ENCODE measurements around the gene ATP10B.
"Not testable (repeated sequence)": the region's sequence is repeated elsewhere in the genome, so short reads cannot be mapped to it uniquely, and the experiment has no call there.

ATP10B gene

DNA sequence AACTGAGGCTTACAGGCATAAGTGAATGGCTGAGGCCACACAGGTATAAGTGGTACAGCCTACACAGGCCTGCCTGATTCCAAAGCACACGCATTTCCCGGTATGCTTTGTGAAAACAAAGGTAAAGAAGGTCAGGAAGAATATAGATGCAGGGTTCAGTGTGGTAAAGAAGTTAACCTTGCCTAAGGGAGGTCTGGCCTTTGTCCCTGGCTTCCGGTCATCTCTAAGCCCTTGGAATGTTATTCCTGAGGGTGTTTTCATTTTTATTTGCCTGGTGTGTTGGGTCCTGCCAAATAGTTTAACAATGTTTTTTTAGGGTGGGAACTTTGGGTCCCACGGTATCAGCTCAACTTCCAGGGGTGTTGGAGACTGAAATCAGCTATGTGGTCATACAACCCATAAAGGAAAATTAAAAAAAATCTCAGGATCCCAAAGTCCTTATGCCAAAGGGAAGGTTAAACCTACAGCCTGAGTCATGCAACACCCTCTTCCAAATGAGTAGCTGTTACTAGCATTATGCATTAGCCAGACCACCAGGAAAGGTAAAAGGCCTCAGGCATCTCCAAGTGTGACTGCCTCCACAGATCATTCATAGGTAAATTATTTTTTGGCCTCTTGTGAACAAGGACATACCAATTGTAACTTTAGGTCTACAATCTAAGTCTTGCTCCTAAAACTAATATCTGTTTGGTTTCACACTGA is 124.6 kb downstream of the ATP10B start:
- in situ Hi-C loops (cut with HindIII; ENCODE audit: low sequenced_read_pairs) = no loop called here
- TF ChIP-seq, protein P1, sequence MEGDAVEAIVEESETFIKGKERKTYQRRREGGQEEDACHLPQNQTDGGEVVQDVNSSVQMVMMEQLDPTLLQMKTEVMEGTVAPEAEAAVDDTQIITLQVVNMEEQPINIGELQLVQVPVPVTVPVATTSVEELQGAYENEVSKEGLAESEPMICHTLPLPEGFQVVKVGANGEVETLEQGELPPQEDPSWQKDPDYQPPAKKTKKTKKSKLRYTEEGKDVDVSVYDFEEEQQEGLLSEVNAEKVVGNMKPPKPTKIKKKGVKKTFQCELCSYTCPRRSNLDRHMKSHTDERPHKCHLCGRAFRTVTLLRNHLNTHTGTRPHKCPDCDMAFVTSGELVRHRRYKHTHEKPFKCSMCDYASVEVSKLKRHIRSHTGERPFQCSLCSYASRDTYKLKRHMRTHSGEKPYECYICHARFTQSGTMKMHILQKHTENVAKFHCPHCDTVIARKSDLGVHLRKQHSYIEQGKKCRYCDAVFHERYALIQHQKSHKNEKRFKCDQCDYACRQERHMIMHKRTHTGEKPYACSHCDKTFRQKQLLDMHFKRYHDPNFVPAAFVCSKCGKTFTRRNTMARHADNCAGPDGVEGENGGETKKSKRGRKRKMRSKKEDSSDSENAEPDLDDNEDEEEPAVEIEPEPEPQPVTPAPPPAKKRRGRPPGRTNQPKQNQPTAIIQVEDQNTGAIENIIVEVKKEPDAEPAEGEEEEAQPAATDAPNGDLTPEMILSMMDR (IDR thresholded peaks at IDR 0.05; ENCODE audit: low read depth, low read length) = no peak

DNA sequence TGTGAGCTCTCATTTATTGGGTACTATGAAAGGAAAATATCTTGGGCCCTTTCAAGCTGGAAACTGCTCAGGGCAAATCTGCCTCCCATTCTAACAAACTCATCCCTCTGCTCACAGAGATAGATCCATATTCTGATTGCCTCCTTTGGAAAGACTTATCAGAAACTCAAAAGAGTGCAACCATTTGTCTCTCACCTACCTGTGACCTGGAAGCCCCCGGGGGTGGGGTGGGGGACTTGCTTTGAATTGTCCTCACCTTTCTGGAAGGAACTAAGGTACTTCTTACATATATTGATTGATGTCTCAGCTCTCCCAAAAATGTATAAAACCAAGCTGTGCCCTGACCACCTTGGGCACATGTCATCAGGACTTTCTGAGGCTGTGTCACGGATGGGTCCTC is 125.3 kb downstream of the ATP10B start:
- DNase-seq (ENCODE audit: low read depth, low spot score) = no peak
- in situ Hi-C loops (cut with HindIII; ENCODE audit: low sequenced_read_pairs) = no loop called here
- TF ChIP-seq, protein P1 (IDR thresholded peaks at IDR 0.05; ENCODE audit: low read depth, low read length) = no peak
- H3K4me3 ChIP-seq (ENCODE audit: low read depth, low read length) = no peak overlapping the region

More for the DNA sequence above, 124.6 kb downstream of the ATP10B start:
- no peak overlapping the region for H3K4me3 ChIP-seq (ENCODE audit: low read depth, low read length)
- no peak for DNase-seq (ENCODE audit: low read depth, low spot score)

DNA sequence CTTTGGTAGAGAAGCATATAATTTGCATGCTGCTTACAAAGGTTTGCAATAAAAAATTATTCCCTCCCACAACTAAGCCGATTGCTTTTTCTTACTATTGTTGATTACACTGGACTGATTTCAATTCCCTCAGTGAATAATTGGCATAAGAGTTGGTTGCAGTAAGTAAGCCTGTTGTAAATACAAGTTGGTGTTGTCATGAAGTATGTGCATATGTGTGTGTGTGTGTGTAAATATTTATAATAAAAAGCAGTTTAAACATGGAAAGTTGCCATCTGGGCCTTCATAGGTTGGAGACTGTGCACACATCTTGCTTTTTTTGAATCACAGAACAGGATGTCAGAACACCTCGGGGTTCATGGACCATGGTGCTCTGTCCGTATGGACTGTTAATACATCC is 131.2 kb downstream of the ATP10B start:
- TF ChIP-seq, protein P1 (IDR thresholded peaks at IDR 0.05; ENCODE audit: low read depth, low read length) = no peak
- in situ Hi-C loops (cut with HindIII; ENCODE audit: low sequenced_read_pairs) = no loop called here
- H3K4me3 ChIP-seq (ENCODE audit: low read depth, low read length) = no peak overlapping the region
- no peak for DNase-seq (ENCODE audit: low read depth, low spot score)

DNA sequence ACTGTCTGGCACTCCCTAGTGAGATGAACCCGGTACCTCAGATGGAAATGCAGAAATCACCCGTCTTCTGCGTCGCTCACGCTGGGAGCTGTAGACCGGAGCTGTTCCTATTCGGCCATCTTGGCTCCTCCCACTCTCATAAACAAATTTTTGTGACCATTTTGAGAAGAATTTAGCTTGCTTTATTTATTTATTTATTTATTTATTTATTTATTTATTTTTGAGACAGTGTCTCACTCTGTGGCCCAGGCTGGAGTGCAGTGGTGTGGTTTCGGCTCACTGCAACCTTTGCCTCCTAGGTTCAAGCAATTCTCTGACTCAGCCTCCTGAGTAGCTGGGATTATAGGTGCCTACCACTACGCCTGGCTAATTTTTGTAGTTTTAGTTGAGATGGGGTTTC is 136.5 kb downstream of the ATP10B start:
- H3K4me3 ChIP-seq (ENCODE audit: low read depth, low read length); in situ Hi-C loops (cut with HindIII; ENCODE audit: low sequenced_read_pairs); DNase-seq (ENCODE audit: low read depth, low spot score): not testable (repeated sequence)

DNA sequence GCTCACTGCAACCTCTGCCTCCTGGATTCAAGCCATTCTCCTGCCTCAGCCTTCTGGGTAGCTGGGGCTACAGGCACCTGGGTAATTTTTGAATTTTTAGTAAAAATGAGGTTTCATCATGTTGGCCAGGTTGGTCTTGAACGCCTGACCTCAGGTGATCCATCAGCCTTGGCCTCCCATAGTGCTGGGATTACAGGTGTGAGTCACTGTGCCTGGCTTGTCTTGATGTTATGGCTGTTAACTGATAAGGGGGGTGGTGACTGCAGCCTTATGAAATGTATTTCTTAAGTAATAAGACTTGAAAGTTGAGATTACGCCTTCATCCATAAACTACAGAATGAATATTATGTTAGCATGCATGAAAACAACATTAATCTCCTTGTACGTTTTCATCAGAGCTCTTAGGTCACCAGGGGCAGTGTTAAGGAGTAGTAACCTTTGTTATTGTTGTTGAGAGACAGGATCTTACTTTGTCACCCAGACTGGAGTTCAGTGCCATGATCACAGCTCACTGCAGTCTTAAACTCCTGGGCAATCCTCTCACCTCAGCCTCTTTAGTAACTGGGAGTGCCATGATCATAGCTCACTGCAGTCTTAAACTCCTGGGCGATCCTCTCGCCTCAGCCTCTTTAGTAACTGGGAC is 148.3 kb downstream of the ATP10B start:
- in situ Hi-C loops (cut with HindIII; ENCODE audit: low sequenced_read_pairs) = no loop called here
- H3K4me3 ChIP-seq (ENCODE audit: low read depth, low read length) = no peak overlapping the region
- TF ChIP-seq, protein P1 (IDR thresholded peaks at IDR 0.05; ENCODE audit: low read depth, low read length) = no peak
- no peak for DNase-seq (ENCODE audit: low read depth, low spot score)

DNA sequence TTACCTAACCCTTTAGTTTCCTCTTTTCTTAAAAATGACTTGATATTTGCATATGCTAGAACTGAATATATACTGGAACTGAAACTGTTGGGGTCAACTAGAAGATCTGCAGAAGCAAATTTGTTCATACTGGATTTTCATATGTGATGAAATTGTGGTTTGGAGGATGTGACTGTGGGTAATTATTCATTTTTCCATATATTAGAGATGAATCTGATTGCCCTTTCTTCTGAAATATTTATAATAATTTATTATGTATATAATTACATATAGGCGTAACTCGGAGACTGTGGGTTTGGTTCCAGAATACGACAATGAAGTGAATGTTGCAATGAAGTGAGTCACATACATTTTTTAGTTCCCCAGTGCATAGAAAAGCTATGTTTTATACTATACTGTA is 149.1 kb downstream of the ATP10B start:
- DNase-seq (ENCODE audit: low read depth, low spot score) = no peak
- TF ChIP-seq, protein P1 (IDR thresholded peaks at IDR 0.05; ENCODE audit: low read depth, low read length) = no peak
- in situ Hi-C loops (cut with HindIII; ENCODE audit: low sequenced_read_pairs) = no loop called here
- no peak overlapping the region for H3K4me3 ChIP-seq (ENCODE audit: low read depth, low read length)

DNA sequence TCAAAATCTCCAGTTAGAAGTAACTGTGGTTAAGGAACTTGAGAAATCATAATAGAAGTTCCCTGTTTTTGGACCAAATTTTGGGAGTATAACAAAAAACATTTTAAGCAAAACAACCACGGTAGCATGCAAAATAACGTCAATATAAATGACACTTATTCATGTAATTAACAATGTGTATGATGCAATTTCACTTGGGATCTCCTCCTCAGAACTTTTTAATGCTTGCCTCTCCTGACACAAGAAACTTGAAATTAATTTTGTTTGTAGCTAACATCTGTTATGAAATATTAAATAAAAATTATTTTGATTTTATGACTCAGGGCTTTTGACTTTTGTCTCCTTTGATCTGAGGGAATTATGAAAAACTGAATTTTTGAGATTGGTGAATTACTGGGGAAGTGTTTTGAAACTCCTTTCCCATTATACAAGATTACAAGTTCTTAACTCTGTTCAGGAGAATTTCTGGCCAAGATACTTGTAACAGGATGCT is 149.7 kb downstream of the ATP10B start:
- in situ Hi-C loops (cut with HindIII; ENCODE audit: low sequenced_read_pairs) = no loop called here
- no peak overlapping the region for H3K4me3 ChIP-seq (ENCODE audit: low read depth, low read length)
- no peak for DNase-seq (ENCODE audit: low read depth, low spot score)
- TF ChIP-seq, protein P1 (IDR thresholded peaks at IDR 0.05; ENCODE audit: low read depth, low read length) = no peak

Measured in astrocyte of the spinal cord (primary cell).